ENCODE data around the gene ENPP5. TPM values are rescaled to one million over a fixed set of nuclear protein-coding genes. Genes with fewer than 3 reads are reported as not detected.
A peak's percentile ranks its signal among the peaks of the same experiment; 100 is the strongest.
"Not testable (repeated sequence)": the region's sequence is repeated elsewhere in the genome, so short reads cannot be mapped to it uniquely, and the experiment has no call there.

ENPP5 gene
- polyA plus RNA-seq, 1 donor from 2014 or later = 1.7 TPM

DNA sequence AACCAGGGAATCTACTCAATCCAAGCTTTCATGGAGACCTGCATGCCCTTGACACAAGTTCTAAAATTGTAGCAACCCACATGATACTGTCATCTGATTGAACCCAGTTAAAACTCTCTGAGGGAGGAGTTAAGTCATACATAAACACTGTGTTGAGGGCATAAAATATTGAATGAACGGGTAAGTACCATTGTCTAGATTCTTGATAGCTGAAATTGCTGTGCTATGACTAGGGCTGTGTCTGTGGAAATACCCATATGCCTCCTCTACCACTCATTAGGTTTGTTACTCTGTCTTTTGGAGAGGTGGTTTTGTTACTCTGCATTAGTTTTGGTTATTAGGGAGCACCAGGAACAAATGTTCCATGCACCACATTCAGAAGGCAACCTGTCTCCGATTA is 33.4 kb downstream of the ENPP5 start:
- H3K27me3 Mint-ChIP-seq = no peaks in the 10 kb centered on the region
- H3K36me3 Mint-ChIP-seq = no peaks in the 10 kb centered on the region
- H3K9me3 Mint-ChIP-seq = no peaks in the 10 kb centered on the region
- H3K4me1 Mint-ChIP-seq = peaks cover 18 to 30% (median 28%) of the 10 kb centered on the region in 3 donors
- no peak overlapping the region for H3K4me3 Mint-ChIP-seq
- H3K27ac Mint-ChIP-seq = no peak overlapping the region

DNA sequence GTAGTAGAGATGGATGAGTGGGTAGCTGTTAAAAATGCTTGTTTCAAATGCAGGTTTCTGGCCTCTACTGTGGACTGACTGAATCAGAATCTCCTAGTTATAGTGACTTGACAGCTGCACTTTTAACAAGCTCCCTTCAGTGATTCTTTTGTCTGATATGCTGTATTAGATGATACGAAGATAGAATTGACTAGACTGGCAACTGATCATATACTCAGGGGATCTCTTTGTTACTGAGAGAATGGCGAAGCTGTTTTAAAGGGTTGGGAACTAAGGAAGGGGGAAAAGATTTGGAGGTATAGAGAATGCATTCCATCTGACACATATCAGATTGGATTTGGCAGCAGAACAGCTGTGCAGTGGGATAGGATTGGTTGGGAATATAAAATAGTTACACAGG is 33.9 kb downstream of the ENPP5 start:
- H3K36me3 Mint-ChIP-seq = no peaks in the 10 kb centered on the region
- H3K4me3 Mint-ChIP-seq = peak overlapping the region in 1 of 4 donors; percentile 10
- H3K27me3 Mint-ChIP-seq = no peaks in the 10 kb centered on the region
- H3K27ac Mint-ChIP-seq = no peak overlapping the region
- no peaks in the 10 kb centered on the region for H3K9me3 Mint-ChIP-seq
- peaks cover 18 to 32% (median 28%) of the 10 kb centered on the region in 3 donors for H3K4me1 Mint-ChIP-seq

DNA sequence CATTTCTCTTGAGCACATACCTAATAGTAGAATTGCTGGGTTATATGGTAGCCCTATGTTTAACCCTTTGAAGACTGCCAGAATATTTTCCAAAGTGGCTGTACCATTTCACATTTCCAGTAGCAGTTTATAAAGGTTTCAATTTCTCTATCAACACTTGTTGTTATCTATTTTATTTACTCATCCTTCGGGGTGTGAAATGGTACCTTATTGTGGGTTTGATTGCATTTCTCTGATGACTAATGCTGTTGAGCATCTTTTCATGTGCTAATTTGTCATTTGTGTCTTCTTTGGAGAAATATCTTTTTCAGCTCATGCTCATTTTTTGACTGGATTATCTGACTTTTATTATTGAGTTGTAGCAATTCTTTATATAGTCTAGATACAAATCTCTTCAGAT is 35.6 kb downstream of the ENPP5 start:
- no peaks in the 10 kb centered on the region for H3K27me3 Mint-ChIP-seq
- peaks cover 24 to 36% (median 36%) of the 10 kb centered on the region in 3 donors for H3K4me1 Mint-ChIP-seq
- H3K9me3 Mint-ChIP-seq = no peaks in the 10 kb centered on the region
- H3K4me3 Mint-ChIP-seq = no peak overlapping the region
- H3K27ac Mint-ChIP-seq = no peak overlapping the region
- no peaks in the 10 kb centered on the region for H3K36me3 Mint-ChIP-seq

DNA sequence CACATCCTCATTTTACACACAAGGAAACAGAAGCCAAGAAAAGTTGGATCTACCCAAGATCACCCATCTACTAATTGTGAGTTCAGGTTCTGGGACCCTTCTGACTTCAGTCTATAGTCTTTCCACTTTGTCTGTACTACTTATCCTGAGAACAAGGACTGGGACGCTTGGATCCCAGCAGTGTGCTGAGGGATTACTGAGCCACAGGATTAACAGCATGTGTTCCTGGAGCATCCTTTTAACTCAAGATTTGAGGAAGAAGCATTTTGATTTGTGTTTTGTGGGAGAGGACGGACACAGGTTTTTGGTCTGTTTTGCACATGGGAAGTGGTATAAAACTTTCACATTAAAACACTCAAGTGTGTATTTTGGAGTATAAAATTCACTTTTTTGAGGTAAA is 36.6 kb downstream of the ENPP5 start:
- Mint-ChIP-seq H3K27ac (no peak overlapping the region), H3K27me3 (no peaks in the 10 kb centered on the region), H3K4me3 (no peak overlapping the region), H3K36me3 (no peaks in the 10 kb centered on the region), H3K4me1 (peaks cover 26 to 42% (median 36%) of the 10 kb centered on the region in 3 donors), H3K9me3 (no peaks in the 10 kb centered on the region)

DNA sequence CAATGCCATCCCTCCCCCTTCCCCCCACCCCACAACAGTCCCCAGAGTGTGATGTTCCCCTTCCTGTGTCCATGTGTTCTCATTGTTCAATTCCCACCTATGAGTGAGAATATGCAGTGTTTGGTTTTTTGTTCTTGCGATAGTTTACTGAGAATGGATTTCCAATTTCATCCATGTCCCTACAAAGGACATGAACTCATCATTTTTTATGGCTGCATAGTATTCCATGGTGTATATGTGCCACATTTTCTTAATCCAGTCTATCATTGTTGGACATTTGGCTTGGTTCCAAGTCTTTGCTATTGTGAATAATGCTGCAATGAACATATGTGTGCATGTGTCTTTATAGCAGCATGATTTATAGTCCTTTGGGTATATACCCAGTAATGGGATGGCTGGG is 39.5 kb downstream of the ENPP5 start:
- not testable (repeated sequence) for H3K36me3 Mint-ChIP-seq, H3K4me3 Mint-ChIP-seq
- H3K4me1 Mint-ChIP-seq = peaks cover 16 to 33% (median 33%) of the 10 kb centered on the region in 3 donors

DNA sequence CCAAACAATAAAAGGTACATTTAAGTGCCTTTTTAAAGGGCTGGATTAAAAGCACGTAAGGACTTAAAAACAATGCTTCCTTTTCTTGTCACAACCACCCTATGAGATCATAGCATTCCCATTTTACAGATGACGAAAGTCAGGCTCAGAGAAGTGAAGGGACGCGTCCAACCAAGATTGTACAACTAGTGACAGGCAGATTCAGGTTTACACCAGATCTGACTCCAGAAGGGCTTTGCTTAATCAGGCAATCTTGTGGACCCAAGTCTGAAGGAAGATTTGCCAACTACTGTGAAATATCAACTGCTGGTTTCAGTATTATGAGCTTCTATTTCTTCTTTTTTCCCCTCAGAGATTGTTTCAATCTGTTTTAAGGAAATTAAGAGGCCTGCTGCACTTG is 40.1 kb downstream of the ENPP5 start:
- peak overlapping the region in 2 of 3 donors; percentile 22 to 91 for H3K27ac Mint-ChIP-seq
- H3K9me3 Mint-ChIP-seq = no peaks in the 10 kb centered on the region
- no peaks in the 10 kb centered on the region for H3K36me3 Mint-ChIP-seq
- peak overlapping the region; percentile 91 to 99 (median 96) for H3K4me3 Mint-ChIP-seq
- H3K27me3 Mint-ChIP-seq = no peaks in the 10 kb centered on the region
- peaks cover 16 to 33% (median 33%) of the 10 kb centered on the region in 3 donors for H3K4me1 Mint-ChIP-seq

More for the DNA sequence above, 39.5 kb downstream of the ENPP5 start:
- H3K27me3 Mint-ChIP-seq, H3K27ac Mint-ChIP-seq, H3K9me3 Mint-ChIP-seq: not testable (repeated sequence)

DNA sequence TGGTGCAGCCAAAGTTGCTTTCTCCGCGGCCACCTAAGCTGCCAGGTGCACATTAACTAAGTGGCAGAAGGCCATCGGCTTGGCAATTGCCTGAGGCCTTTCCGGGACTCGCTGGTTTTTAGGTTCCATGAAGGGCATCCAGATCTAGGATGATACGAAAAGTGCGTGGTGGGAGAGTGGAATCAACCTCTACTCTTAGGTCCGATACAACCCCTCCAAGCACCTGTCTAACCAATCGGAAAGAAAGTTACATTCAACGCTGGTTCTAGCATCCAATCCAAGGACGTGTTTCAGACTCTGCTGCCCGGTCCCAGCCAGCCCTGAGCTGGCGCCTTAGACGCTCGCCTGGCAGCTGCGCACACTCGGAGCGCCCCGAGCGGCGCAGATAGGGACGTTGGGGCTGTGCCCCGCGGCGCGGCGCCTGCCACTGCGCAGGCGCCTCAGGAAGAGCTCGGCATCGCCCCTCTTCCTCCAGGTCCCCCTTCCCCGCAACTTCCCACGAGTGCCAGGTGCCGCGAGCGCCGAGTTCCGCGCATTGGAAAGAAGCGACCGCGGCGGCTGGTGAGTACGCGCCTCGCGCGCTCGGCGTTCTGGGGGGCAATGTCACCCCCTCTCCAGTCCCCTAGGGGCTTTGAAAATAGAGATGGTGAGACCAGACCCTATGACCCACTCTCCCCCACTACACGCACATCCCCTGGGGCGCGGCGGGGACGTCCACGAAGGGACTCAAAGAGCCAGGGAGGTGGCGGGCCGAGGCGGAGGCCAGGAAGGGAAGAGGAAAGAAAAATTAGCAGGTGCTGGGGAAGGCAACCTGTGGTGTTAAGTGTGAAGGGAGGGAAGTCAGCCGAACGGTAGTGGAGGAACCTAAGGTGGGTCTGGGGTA is 40.9 kb downstream of the ENPP5 start, which contains the start of gene ENPP4:
Gene ENPP4, plus strand, starts transcription at position 361 of the 883 bp plus-strand sequence. CDS start 9,595 bp downstream, outside the sequence.
- peaks cover 16 to 34% (median 33%) of the 10 kb centered on the region in 3 donors for H3K4me1 Mint-ChIP-seq

DNA sequence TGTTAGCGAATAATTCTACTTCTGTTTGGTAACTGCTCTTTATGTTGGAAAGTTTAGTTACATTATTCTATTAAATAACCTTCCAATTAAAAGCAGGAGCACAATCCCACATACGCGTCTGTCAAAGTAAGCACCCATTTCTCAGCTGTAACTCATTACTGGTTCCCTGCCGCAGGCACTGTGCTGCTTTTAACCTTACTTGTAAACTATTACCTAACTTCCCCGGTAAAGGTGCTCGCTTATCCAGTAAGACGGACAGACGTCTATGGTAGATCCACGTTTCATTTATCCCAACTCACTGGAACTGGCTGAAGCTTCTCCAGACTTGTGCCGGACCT is 41.5 kb downstream of the ENPP5 start:
- Mint-ChIP-seq H3K9me3 (no peaks in the 10 kb centered on the region), H3K27me3 (no peaks in the 10 kb centered on the region), H3K27ac (peak overlapping the region; percentile 22 to 96 (median 91)), H3K4me1 (peaks cover 16 to 33% (median 32%) of the 10 kb centered on the region in 3 donors), H3K36me3 (peaks cover 3% of the 10 kb centered on the region), H3K4me3 (peak overlapping the region; percentile 91 to 99 (median 96))

More for the DNA sequence above, 40.9 kb downstream of the ENPP5 start, which contains the start of gene ENPP4:
- Mint-ChIP-seq H3K27me3 (no peaks in the 10 kb centered on the region), H3K4me3 (peak within 1 kb of the TSS; percentile 91 to 99 (median 96)), H3K27ac (peak within 1 kb of the TSS; percentile 22 to 96 (median 91)), H3K36me3 (peaks cover 3% of the 10 kb centered on the region), H3K9me3 (no peaks in the 10 kb centered on the region)

DNA sequence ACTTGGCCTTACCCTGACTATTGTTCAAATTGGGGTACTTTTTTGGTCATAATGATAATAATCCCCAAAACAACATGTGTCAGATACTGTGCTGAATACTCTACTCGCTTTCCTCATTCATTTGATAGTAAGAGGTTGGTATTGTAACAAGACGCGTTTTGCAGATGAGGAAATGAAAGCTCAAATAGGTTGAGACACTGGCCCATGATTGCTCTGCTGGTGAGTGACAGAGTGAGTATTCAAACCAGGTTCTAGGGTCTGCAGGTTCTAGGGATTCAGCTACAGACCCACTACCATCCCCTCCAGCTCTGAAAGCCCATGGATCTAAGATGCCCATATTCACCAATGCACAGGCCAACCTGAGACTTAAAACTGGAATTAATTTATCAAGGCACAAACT is 42.3 kb downstream of the ENPP5 start:
- H3K4me3 Mint-ChIP-seq = peak overlapping the region; percentile 67 to 99 (median 96)
- H3K4me1 Mint-ChIP-seq = peaks cover 16 to 26% (median 26%) of the 10 kb centered on the region in 3 donors
- H3K27ac Mint-ChIP-seq = peak overlapping the region; percentile 4 to 96 (median 86)
- peaks cover 3% of the 10 kb centered on the region for H3K36me3 Mint-ChIP-seq
- H3K9me3 Mint-ChIP-seq = no peaks in the 10 kb centered on the region
- H3K27me3 Mint-ChIP-seq = no peaks in the 10 kb centered on the region

DNA sequence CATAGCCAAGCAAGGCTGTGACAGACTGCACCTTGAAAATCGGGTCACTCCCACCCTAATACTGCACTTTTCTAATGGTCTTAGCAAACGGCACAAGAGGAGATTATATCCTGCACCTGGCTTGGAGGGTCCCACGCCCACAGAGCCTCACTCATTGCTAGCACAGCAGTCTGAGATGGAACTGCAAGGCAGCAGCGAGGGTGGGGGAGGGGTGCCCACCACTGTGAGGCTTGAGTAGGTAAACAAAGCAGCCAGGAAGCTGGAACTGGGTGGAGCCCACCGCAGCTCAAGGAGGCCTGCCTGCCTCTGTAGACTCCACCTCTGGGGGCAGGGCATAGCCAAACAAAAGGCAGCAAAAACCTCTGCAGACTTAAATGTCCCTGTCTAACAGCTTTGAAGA is 51.1 kb downstream of the ENPP5 start:
- Mint-ChIP-seq H3K4me3 (peak overlapping the region in 1 of 4 donors; percentile 65), H3K4me1 (peaks cover 20 to 23% (median 22%) of the 10 kb centered on the region in 3 donors), H3K36me3 (peaks cover 17% of the 10 kb centered on the region)
- H3K27me3 Mint-ChIP-seq, H3K27ac Mint-ChIP-seq, H3K9me3 Mint-ChIP-seq: not testable (repeated sequence)

DNA sequence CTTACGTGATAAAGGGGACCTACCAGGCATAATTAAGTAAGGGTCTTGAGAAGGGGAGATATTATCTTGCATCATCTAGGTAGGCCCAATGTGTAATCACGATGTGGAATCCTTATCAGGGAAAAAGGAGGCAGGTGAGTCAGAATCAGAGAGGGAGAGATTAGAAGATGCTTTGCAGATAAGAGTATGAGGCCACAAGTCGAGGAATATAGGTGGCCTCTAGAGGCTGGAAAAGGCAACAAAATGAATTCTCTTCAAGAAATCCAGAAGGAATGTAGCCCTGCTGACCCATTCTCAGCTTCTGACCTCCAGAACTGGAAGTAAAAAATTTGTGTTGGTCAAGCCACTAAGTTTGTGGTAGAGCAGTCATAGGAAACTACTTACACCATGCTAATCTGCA is 51.9 kb downstream of the ENPP5 start:
- Mint-ChIP-seq H3K4me1 (peaks cover 20 to 23% (median 22%) of the 10 kb centered on the region in 3 donors), H3K36me3 (peaks cover 17% of the 10 kb centered on the region), H3K27me3 (no peaks in the 10 kb centered on the region), H3K27ac (no peak overlapping the region), H3K4me3 (peak overlapping the region in 2 of 4 donors; percentile 2 to 34), H3K9me3 (peaks cover 0 to 6% (median 0%) of the 10 kb centered on the region in 3 donors)

DNA sequence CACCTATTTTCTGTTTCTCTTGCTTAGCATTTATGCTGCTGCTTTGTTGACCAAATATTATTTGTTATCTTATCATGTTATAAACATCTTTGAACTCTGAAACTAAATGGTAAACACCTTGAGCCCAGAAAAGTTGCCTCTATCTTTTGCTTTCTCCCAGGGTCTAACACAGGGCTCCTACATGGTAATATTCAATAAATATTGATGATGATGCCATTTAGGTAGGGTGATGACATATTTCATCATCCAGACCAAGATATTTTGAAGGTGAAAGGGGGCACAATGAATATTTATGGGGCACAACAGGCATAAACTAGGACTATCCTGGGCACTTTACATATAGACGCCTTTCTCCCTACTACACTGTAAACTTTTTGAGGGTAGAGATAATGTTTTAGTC is 52.6 kb downstream of the ENPP5 start:
- Mint-ChIP-seq H3K36me3 (peaks cover 17% of the 10 kb centered on the region), H3K4me1 (peaks cover 20 to 23% (median 22%) of the 10 kb centered on the region in 3 donors), H3K27ac (peak overlapping the region in 1 of 3 donors; percentile 6), H3K4me3 (no peak overlapping the region), H3K9me3 (peaks cover 0 to 6% (median 0%) of the 10 kb centered on the region in 3 donors), H3K27me3 (no peaks in the 10 kb centered on the region)

DNA sequence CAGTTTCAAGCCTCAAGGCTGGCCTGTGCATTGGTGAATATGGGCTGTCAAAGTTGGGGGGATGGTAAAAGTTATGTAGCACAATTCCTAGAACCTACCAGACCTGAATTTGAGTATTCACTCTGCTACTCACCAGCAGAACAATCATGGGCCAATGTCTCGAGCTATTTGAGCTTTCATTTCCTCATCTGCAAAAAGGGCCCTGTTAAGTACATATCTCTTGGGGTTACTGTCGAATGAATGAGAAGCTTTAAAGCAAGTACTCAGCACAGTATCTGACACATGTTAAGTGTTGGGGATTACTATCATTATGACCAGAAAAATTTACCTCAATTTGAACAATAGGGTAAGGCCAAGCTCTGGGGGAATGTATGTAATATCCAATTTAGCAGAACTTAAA is 54.5 kb downstream of the ENPP5 start:
- H3K9me3 Mint-ChIP-seq = peaks cover 0 to 3% (median 0%) of the 10 kb centered on the region in 3 donors
- H3K36me3 Mint-ChIP-seq = peaks cover 13% of the 10 kb centered on the region
- H3K27ac Mint-ChIP-seq = no peak overlapping the region
- H3K4me3 Mint-ChIP-seq = no peak overlapping the region
- peaks cover 16 to 25% (median 17%) of the 10 kb centered on the region in 3 donors for H3K4me1 Mint-ChIP-seq
- H3K27me3 Mint-ChIP-seq = no peaks in the 10 kb centered on the region

DNA sequence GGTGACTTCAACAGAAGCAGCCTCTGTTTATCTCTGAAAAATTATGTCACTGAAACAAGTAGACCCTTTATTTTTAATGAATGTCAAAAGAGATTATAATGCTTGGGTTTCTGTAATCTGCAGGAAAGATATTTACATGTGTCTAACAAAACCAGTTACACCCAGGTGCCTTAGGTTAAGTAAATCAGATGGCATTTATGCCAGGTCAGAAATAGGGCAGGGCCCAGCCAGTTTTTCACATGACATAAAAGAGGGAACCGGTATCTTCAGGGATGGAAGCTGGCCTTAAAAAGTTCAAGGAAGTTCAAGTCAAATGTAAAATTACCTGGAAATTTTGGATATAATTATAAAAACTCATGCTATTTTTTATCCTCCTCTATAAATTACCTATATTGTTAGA is 55.1 kb downstream of the ENPP5 start:
- Mint-ChIP-seq H3K27ac (peak overlapping the region in 1 of 3 donors; percentile 10), H3K9me3 (peaks cover 0 to 3% (median 0%) of the 10 kb centered on the region in 3 donors), H3K36me3 (peaks cover 12% of the 10 kb centered on the region), H3K27me3 (no peaks in the 10 kb centered on the region), H3K4me3 (no peak overlapping the region), H3K4me1 (peaks cover 16 to 25% (median 16%) of the 10 kb centered on the region in 3 donors)

DNA sequence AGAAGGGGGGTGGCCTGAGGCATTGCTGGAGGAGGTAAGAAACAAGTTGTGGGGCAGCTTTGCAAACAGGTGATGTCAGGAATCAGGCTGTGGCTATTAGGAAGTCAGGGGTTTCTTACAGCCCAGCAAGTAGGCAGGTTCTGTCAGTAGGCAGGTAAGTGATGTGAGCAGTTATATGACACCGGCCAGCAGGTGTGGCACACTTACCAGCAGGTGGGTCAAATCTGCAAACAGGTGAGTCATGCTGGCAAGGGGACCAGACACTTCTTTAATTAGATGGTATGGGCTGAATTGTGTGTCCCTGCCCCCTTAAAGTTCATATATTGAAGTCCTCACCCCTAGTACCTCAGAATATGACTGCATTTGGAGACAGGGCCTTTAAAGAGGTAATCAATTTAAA is 57.4 kb downstream of the ENPP5 start:
- Mint-ChIP-seq H3K27ac (no peak overlapping the region), H3K9me3 (peaks cover 0 to 7% (median 3%) of the 10 kb centered on the region in 3 donors), H3K4me3 (no peak overlapping the region), H3K36me3 (peaks cover 5% of the 10 kb centered on the region), H3K27me3 (no peaks in the 10 kb centered on the region), H3K4me1 (peaks cover 9 to 14% (median 11%) of the 10 kb centered on the region in 3 donors)
